ENCODE data around the gene ACTL6B.

DNA sequence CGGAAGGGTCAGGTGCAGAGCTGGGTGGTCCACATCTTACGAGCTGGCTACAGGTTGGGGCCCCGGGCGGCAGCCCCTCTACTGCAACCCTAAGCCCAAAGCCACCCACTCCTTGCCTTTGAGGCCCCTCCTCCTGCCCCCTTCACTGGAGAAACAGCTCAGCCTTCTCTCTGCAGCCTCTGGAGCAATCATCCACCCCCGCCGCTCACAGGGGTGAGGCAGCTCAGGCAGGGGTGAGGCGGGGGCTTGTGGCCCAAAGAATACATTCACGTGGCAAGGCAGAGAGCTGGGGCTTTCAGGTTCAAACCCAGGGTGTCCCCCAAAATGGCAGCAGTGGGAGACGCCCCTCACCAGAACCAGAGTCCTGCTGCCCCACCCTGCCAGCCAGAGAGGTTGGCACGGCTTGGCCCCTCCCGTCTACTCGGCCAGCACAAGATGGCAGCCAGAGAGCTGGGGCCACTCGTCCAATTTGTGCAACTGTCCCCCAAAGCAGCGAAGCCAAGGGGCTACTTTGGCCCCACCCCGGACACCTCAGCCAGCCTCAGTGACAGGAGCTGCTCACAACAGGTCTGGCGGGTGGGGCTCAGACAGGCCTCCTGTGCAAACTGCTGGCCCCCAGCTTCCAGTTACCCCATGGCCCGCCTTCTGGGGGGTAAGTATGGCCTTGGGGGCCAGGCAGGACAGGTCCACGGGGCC lies 24.5 kb upstream of the ACTL6B start:
- no peak for TF ChIP-seq YY1 (IDR thresholded peaks at IDR 0.05; ENCODE audit: insufficient read depth, insufficient read length)
- no peak for TF ChIP-seq ZNF274 (IDR thresholded peaks at IDR 0.05; ENCODE audit: low read depth, low read length)
